ENCODE data around the gene AFF1.

AFF1 gene

GRCh38 chr4:87166296-87166854 is 231.6 kb downstream of the AFF1 start:
- TF ChIP-seq POLR2AphosphoS5 (IDR thresholded peaks at IDR 0.05; ENCODE audit: low read depth, low read length) (no peak), TAF1 (IDR thresholded peaks at IDR 0.05; ENCODE audit: low read depth, low read length) (no peak), SPI1 (IDR thresholded peaks at IDR 0.05; ENCODE audit: low read depth, low read length) (no peak), POU2F2 (IDR thresholded peaks at IDR 0.05; ENCODE audit: low read depth, low read length) (no peak), POLR2A (IDR thresholded peaks at IDR 0.05; ENCODE audit: low read depth, low read length) (no peak)
- DNase-seq (ENCODE audit: insufficient read length, low spot score) (no peak), FAIRE-seq (no peak)

GRCh38 chr4:87171944-87172343 is 237.1 kb downstream of the AFF1 start:
- TF ChIP-seq PAX5 (IDR thresholded peaks at IDR 0.05; ENCODE audit: insufficient read depth, low read length, severe bottlenecking) (no peak), SPI1 (IDR thresholded peaks at IDR 0.05; ENCODE audit: low read depth, low read length) (no peak), POLR2AphosphoS5 (IDR thresholded peaks at IDR 0.05; ENCODE audit: low read depth, low read length) (no peak), TAF1 (IDR thresholded peaks at IDR 0.05; ENCODE audit: low read depth, low read length) (no peak), POU2F2 (IDR thresholded peaks at IDR 0.05; ENCODE audit: low read depth, low read length) (no peak), POLR2A (IDR thresholded peaks at IDR 0.05; ENCODE audit: low read depth, low read length) (no peak)
- FAIRE-seq (no peak), DNase-seq (ENCODE audit: insufficient read length, low spot score) (no peak)

GRCh38 chr4:87174672-87175071 is 239.9 kb downstream of the AFF1 start:
- TF ChIP-seq SPI1 (IDR thresholded peaks at IDR 0.05; ENCODE audit: low read depth, low read length) (no peak), PAX5 (IDR thresholded peaks at IDR 0.05; ENCODE audit: insufficient read depth, low read length, severe bottlenecking) (no peak), POU2F2 (IDR thresholded peaks at IDR 0.05; ENCODE audit: low read depth, low read length) (no peak), TAF1 (IDR thresholded peaks at IDR 0.05; ENCODE audit: low read depth, low read length) (no peak), POLR2A (IDR thresholded peaks at IDR 0.05; ENCODE audit: low read depth, low read length) (no peak), POLR2AphosphoS5 (IDR thresholded peaks at IDR 0.05; ENCODE audit: low read depth, low read length) (no peak)
- DNase-seq (ENCODE audit: insufficient read length, low spot score) (no peak), FAIRE-seq (no peak)

- DNase-seq (ENCODE audit: insufficient read length, low spot score): no peak
- TF ChIP-seq POU2F2 (IDR thresholded peaks at IDR 0.05; ENCODE audit: low read depth, low read length) (no peak), POLR2AphosphoS5 (IDR thresholded peaks at IDR 0.05; ENCODE audit: low read depth, low read length) (no peak), PAX5 (IDR thresholded peaks at IDR 0.05; ENCODE audit: insufficient read depth, low read length, severe bottlenecking) (no peak), TAF1 (IDR thresholded peaks at IDR 0.05; ENCODE audit: low read depth, low read length) (no peak), SPI1 (IDR thresholded peaks at IDR 0.05; ENCODE audit: low read depth, low read length) (no peak), POLR2A (IDR thresholded peaks at IDR 0.05; ENCODE audit: low read depth, low read length) (no peak)
- no peak for FAIRE-seq
Observed at GRCh38 chr4:87179751-87180150, 244.9 kb downstream of the AFF1 start.

GRCh38 chr4:87180767-87181166 is 246.0 kb downstream of the AFF1 start:
- FAIRE-seq (no peak), DNase-seq (ENCODE audit: insufficient read length, low spot score) (no peak)
- no peak for TF ChIP-seq POU2F2 (IDR thresholded peaks at IDR 0.05; ENCODE audit: low read depth, low read length)
- TF ChIP-seq SPI1 (IDR thresholded peaks at IDR 0.05; ENCODE audit: low read depth, low read length): no peak
- TF ChIP-seq TAF1 (IDR thresholded peaks at IDR 0.05; ENCODE audit: low read depth, low read length): no peak
- no peak for TF ChIP-seq POLR2A (IDR thresholded peaks at IDR 0.05; ENCODE audit: low read depth, low read length)
- no peak for TF ChIP-seq POLR2AphosphoS5 (IDR thresholded peaks at IDR 0.05; ENCODE audit: low read depth, low read length)
- TF ChIP-seq PAX5 (IDR thresholded peaks at IDR 0.05; ENCODE audit: insufficient read depth, low read length, severe bottlenecking): no peak

GRCh38 chr4:87185146-87185870 is 250.5 kb downstream of the AFF1 start:
- FAIRE-seq (peak; percentile 16), DNase-seq (ENCODE audit: insufficient read length, low spot score) (no peak)
- TF ChIP-seq PAX5 (IDR thresholded peaks at IDR 0.05; ENCODE audit: insufficient read depth, low read length, severe bottlenecking) (no peak), POLR2A (IDR thresholded peaks at IDR 0.05; ENCODE audit: low read depth, low read length) (no peak), POU2F2 (IDR thresholded peaks at IDR 0.05; ENCODE audit: low read depth, low read length) (no peak), SPI1 (IDR thresholded peaks at IDR 0.05; ENCODE audit: low read depth, low read length) (no peak), TAF1 (IDR thresholded peaks at IDR 0.05; ENCODE audit: low read depth, low read length) (no peak), POLR2AphosphoS5 (IDR thresholded peaks at IDR 0.05; ENCODE audit: low read depth, low read length) (no peak)

- FAIRE-seq (no peak), DNase-seq (ENCODE audit: insufficient read length, low spot score) (no peak)
- TF ChIP-seq SPI1 (IDR thresholded peaks at IDR 0.05; ENCODE audit: low read depth, low read length) (no peak), POU2F2 (IDR thresholded peaks at IDR 0.05; ENCODE audit: low read depth, low read length) (no peak), TAF1 (IDR thresholded peaks at IDR 0.05; ENCODE audit: low read depth, low read length) (no peak), POLR2AphosphoS5 (IDR thresholded peaks at IDR 0.05; ENCODE audit: low read depth, low read length) (no peak), PAX5 (IDR thresholded peaks at IDR 0.05; ENCODE audit: insufficient read depth, low read length, severe bottlenecking) (no peak)
Observed at GRCh38 chr4:87188048-87188447, 253.2 kb downstream of the AFF1 start.

- TF ChIP-seq POLR2A (IDR thresholded peaks at IDR 0.05; ENCODE audit: low read depth, low read length) (no peak), SPI1 (IDR thresholded peaks at IDR 0.05; ENCODE audit: low read depth, low read length) (no peak), POLR2AphosphoS5 (IDR thresholded peaks at IDR 0.05; ENCODE audit: low read depth, low read length) (no peak)
- DNase-seq (ENCODE audit: insufficient read length, low spot score) (no peak), FAIRE-seq (no peak)
Observed at GRCh38 chr4:87188932-87189331, 254.1 kb downstream of the AFF1 start.
